Activated naive CD8-positive, alpha-beta T cell treated with anti-CD3 and anti-CD28 coated beads for 36 hours (primary cell): ENCODE data around the gene HNRNPK. TPM values are rescaled to one million over a fixed set of nuclear protein-coding genes. Genes with fewer than 3 reads are reported as not detected.
"Not testable (repeated sequence)": the region's sequence is repeated elsewhere in the genome, so short reads cannot be mapped to it uniquely, and the experiment has no call there.

Experiments used
- DNase-seq: peaks from one replicate; pipeline ENCODE4 v3.0.0; 2021
- H3K27ac Mint-ChIP-seq: one replicate; pipeline ENCODE4 v1.8.0; 2022; ENCODE audit warnings: mild to moderate bottlenecking, moderate library complexity, mixed read lengths
- H3K27me3 Mint-ChIP-seq: one replicate; pipeline ENCODE4 v1.8.0; 2022; ENCODE audit warnings: mild to moderate bottlenecking, mixed read lengths
- H3K36me3 Mint-ChIP-seq: one replicate; pipeline ENCODE4 v1.8.0; 2021; ENCODE audit warnings: mild to moderate bottlenecking, mixed read lengths
- H3K4me1 Mint-ChIP-seq: one replicate; pipeline ENCODE4 v1.8.0; 2021; ENCODE audit warnings: mixed read lengths
- H3K4me3 Mint-ChIP-seq: one replicate; pipeline ENCODE4 v1.8.0; 2022; ENCODE audit warnings: mild to moderate bottlenecking, moderate library complexity, mixed read lengths
- H3K9me3 Mint-ChIP-seq: one replicate; pipeline ENCODE4 v1.8.0; 2022; ENCODE audit warnings: mixed read lengths
- total RNA-seq, 2 experiments: library from RNA; stranded (reverse); gene quantifications; one replicate each; pipeline ENCODE4 v1.2.3, GENCODE V29; 2021

The HNRNPK gene
- total RNA-seq, 2 experiments from 2014 or later: 874 to 924 TPM

DNA sequence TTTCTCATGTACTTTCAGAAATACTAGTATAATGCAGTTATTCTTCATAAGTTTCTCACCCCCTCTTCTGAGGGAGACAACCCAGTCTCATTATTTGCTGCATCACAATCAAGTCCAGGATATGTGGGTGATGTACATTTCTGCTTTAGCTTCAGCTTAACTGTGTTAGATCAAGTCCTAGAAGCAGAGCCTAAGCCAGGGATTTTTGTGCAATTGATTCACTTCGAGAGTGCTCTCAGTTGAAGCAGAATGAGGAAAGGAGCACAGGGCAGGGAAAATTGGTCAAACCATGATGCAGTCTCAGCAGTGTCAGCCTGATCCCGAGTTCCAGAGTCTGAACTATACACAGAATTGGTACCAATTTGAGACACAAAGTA, 15.1 kb downstream of the HNRNPK start:
- peak overlapping the region; percentile 77 for H3K27ac Mint-ChIP-seq
- peaks cover 27% of the 10 kb centered on the region for H3K36me3 Mint-ChIP-seq
- no peaks in the 10 kb centered on the region for H3K27me3 Mint-ChIP-seq
- peaks cover 10% of the 10 kb centered on the region for H3K4me1 Mint-ChIP-seq
- no peak overlapping the region for H3K4me3 Mint-ChIP-seq
- H3K9me3 Mint-ChIP-seq: no peaks in the 10 kb centered on the region
- no peak for DNase-seq

DNA sequence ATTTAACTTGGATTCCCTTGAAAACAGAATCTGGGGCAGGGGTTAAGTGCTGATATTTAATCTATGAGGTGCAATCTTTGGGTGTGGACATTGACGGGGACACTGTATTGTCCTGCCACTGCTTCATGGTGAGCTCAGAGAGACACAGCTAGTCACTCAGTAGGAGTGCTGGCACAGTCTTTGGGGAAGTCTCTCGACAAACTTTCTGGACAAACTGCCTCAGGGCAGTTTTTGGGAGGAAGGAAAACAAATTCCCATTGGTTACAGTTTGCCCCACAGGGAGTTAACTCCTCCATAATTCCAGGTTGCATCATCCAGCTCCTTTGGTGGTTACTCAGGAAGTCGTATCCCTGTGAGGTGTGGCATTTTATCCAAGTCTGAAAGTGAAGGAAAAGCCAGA, 17.9 kb downstream of the HNRNPK start:
- Mint-ChIP-seq H3K4me3 (no peak overlapping the region), H3K9me3 (no peaks in the 10 kb centered on the region), H3K27me3 (no peaks in the 10 kb centered on the region), H3K36me3 (peaks cover 10% of the 10 kb centered on the region), H3K27ac (no peak overlapping the region), H3K4me1 (peaks cover 8% of the 10 kb centered on the region)
- no peak for DNase-seq

DNA sequence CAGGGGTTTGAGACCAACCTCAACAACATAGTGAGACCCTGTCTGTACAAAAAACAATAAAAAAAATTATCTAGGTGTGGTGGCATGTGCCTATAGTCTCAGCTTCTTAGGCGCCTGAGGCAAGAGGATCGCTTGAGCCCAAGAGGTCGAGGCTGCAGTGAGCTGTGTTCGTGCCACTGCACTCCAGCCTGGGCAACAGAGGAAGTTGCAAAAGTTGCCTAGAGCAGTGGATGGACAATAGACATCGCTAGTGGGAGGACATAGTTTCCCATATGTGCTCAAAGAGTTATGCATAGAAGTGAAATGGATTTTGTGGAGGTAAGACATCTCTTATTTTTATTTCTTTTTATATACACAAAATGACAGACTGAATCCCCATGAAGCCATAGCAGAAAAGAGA, 19.0 kb downstream of the HNRNPK start:
- Mint-ChIP-seq H3K4me1 (peaks cover 7% of the 10 kb centered on the region), H3K27ac (no peak overlapping the region), H3K36me3 (peaks cover 9% of the 10 kb centered on the region), H3K4me3 (no peak overlapping the region), H3K27me3 (no peaks in the 10 kb centered on the region), H3K9me3 (no peaks in the 10 kb centered on the region)
- DNase-seq: no peak

DNA sequence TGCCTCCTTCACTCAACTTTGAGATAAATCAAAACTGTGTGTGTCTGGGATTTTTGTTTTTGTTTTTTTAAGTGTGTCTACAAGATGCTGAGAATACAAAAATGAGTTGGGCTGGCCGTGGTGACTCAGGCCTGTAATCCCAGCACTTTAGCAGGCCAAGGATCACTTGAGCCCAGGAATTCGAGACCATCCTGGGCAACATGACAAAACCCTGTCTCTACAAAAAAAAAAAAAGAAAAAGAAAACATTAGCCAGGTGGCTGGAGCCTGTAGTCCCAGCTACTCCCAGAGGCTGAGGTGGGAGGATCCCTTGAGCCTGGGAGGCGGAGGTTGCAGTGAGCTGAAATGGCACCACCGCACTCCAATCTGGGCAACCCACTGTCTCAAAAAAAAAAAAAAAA, 21.0 kb downstream of the HNRNPK start:
- no peaks in the 10 kb centered on the region for H3K9me3 Mint-ChIP-seq
- H3K36me3 Mint-ChIP-seq: peaks cover 9% of the 10 kb centered on the region
- no peak overlapping the region for H3K4me3 Mint-ChIP-seq
- no peak for DNase-seq
- H3K4me1 Mint-ChIP-seq: peaks cover 12% of the 10 kb centered on the region
- H3K27ac Mint-ChIP-seq: no peak overlapping the region
- no peaks in the 10 kb centered on the region for H3K27me3 Mint-ChIP-seq

DNA sequence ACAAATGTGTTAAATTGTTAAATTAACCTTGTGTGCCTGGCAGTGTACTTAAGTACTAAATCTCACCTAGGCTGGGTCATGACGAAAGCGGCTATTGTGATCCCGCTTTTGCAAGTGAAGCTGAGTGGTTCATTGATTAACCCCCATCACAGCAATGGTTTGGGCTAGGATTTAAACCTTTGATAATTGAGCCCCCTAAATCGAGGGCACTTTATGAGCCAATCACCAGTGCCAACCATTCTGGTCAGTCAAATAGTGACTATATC, 22.8 kb downstream of the HNRNPK start:
- Mint-ChIP-seq H3K27me3 (no peaks in the 10 kb centered on the region), H3K27ac (peak overlapping the region; percentile 97), H3K9me3 (no peaks in the 10 kb centered on the region), H3K36me3 (peaks cover 12% of the 10 kb centered on the region), H3K4me3 (peak overlapping the region; percentile 98), H3K4me1 (peaks cover 12% of the 10 kb centered on the region)
- no peak for DNase-seq

DNA sequence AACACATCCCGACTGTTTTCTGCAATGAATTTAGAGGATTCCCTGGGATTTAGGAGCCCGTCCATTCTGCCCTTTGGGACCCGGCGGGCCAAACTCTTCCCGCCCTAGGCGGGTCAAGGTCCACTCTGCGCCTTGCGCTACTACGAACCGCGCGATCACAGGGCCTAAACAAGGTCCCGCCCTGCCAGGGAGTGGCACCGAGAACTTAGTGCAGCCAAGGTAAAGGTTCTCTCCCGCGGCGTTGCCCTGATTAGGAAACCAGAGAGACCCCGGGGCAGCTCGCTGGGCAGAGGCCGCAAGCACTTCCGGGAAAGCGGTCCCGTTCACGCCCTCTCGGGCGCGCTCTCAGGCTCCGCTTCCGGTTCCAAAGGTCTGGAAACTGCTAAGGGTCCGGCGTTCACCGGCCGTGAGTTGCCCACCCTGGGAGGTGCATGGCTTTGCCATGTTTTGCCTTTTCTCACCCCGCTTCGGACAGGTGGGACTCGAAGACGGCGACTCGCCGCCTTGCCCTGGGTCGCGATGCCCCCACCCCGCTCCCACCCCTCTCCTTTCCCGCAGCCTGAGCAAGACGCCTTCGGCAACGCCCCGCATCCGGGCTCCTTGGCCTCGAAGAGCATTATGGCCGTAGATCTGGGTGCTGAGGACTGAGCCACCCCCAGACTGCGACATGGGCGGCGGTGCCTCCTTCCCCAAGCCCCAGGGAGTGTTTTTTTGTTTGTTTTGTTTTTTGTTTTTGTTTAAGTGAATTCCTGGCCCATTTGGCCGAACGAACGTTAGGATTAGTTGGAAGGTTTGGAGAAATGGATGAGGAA, 23.4 kb downstream of the HNRNPK start:
- Mint-ChIP-seq H3K27ac (peak overlapping the region; percentile 97), H3K27me3 (no peaks in the 10 kb centered on the region), H3K36me3 (peaks cover 14% of the 10 kb centered on the region), H3K9me3 (no peaks in the 10 kb centered on the region), H3K4me1 (peaks cover 12% of the 10 kb centered on the region), H3K4me3 (peak overlapping the region; percentile 98)
- peak; percentile 71 for DNase-seq

DNA sequence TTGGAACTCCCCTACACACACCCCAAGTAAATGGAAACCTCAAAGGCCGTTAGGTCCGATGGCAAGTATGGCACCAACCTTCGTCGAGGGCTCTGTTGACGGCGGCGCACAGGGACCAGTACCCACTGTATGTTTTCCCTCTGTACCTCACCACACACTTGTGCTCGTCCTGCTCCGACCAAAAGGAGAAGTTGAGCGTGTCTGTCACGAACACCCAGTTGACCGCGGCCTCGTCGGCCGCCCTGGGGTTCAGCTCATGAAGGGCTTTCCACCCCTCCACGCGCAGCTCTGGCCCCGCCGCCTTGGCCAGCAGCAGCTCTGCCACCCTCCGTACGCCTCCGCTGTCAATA, 24.0 kb downstream of the HNRNPK start:
- Mint-ChIP-seq H3K27ac (peak overlapping the region; percentile 97), H3K4me1 (peaks cover 12% of the 10 kb centered on the region), H3K36me3 (peaks cover 14% of the 10 kb centered on the region), H3K9me3 (no peaks in the 10 kb centered on the region), H3K4me3 (peak overlapping the region; percentile 98), H3K27me3 (no peaks in the 10 kb centered on the region)
- peak; percentile 34 for DNase-seq

DNA sequence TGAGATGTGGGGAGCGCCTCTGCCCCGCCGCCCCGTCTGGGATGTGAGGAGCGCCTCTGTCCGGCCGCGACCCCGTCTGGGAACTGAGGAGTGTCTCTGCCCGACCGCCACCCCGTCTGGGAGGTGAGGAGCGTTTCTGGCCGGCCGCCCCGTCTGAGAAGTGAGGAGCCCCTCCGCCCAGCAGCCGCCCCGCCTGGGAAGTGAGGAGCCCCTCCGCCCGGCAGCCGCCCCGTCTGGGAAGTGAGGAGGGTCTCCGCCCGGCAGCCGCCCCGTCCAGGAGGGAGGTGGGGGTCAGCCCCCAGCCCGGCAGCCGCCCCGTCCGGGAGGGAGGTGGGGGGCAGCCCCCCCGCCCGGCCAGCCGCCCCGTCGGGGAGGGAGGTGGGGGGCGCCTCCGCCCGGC, 31.9 kb downstream of the HNRNPK start:
- not testable (repeated sequence) for H3K27ac Mint-ChIP-seq, H3K4me1 Mint-ChIP-seq, H3K9me3 Mint-ChIP-seq, H3K27me3 Mint-ChIP-seq, H3K4me3 Mint-ChIP-seq, DNase-seq
- peaks cover 15% of the 10 kb centered on the region for H3K36me3 Mint-ChIP-seq

DNA sequence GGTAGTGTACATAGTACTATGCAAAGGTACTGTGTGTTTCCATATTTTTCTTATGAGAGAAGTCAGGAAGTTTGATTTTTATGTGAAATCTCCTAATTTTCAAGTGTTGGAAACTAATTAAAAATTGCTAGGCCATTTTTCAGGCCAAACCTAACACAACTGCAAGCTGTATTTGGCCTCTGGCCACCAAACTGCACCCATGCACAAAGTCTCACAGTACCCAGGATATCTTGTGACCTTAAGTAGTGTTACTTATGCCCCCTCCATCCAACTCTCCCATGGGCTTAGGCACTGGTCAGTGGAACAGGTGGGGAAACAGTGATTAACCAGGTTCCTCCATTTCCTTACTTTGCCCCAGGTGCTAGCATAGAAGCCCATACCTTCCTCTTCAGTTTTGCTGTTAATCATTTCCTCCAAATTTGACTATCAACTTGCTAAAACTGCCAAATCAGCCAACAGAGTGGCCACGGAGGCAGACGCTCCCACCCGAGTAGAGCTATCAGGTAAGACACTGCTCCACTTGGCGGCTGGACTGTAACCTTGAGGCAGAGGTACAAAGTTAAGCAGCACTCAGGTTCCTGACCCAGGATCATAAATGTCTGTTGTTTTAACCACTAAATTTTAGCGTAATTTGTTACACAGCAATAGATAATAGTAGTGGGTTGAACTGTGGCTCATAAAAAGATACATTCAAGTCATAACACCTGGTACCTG, 39.3 kb downstream of the HNRNPK start:
- Mint-ChIP-seq H3K27ac (no peak overlapping the region), H3K4me1 (no peaks in the 10 kb centered on the region)

DNA sequence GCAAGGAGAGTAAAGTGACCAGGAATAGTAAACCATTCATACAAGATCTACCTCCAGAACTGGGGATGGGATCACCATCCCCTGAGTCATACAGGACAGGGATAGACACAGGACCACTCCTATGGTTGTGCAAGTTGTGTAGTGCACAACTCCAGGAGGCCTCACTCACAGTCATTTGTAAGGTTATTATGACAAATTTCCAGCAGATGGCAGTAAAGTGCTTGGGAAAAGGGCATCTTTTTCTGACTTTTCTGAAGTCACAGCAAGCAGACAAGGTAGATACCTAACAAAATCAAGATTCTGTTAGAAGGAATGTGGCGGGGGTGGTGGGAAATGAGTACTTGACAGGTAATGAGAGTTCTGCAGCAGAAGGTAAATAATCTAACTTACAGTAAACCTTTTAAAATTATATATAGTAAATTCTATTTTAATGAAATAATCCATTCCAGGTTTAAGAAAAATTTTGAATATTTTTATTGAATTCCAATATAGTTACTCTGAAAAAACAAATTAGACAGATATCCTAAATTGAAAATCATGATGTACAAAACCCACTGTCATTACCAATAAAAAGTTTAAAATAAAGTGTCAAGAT, 42.1 kb downstream of the HNRNPK start:
- H3K4me3 Mint-ChIP-seq: no peak overlapping the region
- no peak overlapping the region for H3K27ac Mint-ChIP-seq
- H3K4me1 Mint-ChIP-seq: no peaks in the 10 kb centered on the region
- no peak for DNase-seq
- no peaks in the 10 kb centered on the region for H3K27me3 Mint-ChIP-seq
- H3K36me3 Mint-ChIP-seq: peaks cover 14% of the 10 kb centered on the region
- no peaks in the 10 kb centered on the region for H3K9me3 Mint-ChIP-seq

More for the DNA sequence above, 39.3 kb downstream of the HNRNPK start:
- H3K9me3 Mint-ChIP-seq: no peaks in the 10 kb centered on the region
- no peak overlapping the region for H3K4me3 Mint-ChIP-seq
- no peak for DNase-seq
- H3K27me3 Mint-ChIP-seq: no peaks in the 10 kb centered on the region
- peaks cover 18% of the 10 kb centered on the region for H3K36me3 Mint-ChIP-seq

DNA sequence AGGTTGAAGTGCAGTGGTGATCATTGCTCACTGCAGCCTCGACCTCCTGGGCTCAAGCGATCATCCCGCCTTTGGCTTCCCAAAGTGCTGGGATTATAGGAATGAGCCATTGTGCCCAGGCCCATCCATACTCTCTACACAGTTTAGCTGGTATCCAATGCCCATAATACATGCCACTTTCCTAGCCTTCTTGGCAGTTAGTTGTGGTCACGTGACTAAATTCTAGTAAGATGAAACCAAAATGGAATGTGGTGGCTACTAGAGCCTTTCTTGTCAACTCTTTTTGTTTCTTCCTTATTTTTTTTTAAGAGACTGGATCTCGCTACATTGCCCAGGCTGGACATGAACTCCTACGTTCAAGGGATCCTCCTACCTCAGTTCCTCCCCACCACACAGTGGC, 43.5 kb downstream of the HNRNPK start:
- Mint-ChIP-seq H3K4me3 (no peak overlapping the region), H3K4me1 (no peaks in the 10 kb centered on the region), H3K36me3 (peaks cover 6% of the 10 kb centered on the region), H3K27me3 (no peaks in the 10 kb centered on the region), H3K27ac (no peak overlapping the region), H3K9me3 (no peaks in the 10 kb centered on the region)
- DNase-seq: no peak

DNA sequence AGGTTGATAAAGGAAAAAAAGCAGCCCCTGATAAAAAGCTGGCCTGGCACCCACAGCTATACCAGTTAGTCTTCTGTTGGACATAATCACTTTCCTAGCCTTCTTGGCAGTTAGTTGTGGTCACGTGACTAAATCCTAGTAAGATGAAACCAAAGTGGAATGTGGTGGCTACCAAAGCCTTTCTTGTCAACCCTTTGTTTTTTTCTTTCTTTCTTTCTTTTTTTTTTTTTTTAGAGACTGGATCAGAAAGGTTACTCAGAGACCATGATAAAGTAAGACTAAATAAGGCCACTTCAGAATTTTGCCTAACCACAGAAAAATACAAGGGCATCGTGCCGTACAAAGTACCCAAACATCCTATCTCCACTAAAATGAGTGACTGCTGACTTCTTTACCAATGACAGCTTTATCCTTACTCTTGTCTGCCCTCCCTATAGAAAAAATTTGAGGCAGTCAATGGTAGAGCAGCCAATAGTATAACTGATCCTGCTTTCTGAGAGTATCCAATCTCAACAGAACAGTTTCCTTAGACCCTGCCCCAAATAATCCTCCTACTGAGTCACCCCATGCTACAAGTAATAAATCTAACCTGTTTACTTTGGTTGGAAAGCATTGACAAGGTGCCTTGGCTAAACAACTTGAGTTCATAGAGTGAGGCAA, 44.6 kb downstream of the HNRNPK start:
- H3K4me3 Mint-ChIP-seq: no peak overlapping the region
- H3K9me3 Mint-ChIP-seq: no peaks in the 10 kb centered on the region
- H3K4me1 Mint-ChIP-seq: no peaks in the 10 kb centered on the region
- no peak for DNase-seq
- H3K27ac Mint-ChIP-seq: no peak overlapping the region
- H3K27me3 Mint-ChIP-seq: no peaks in the 10 kb centered on the region
- peaks cover 2% of the 10 kb centered on the region for H3K36me3 Mint-ChIP-seq

DNA sequence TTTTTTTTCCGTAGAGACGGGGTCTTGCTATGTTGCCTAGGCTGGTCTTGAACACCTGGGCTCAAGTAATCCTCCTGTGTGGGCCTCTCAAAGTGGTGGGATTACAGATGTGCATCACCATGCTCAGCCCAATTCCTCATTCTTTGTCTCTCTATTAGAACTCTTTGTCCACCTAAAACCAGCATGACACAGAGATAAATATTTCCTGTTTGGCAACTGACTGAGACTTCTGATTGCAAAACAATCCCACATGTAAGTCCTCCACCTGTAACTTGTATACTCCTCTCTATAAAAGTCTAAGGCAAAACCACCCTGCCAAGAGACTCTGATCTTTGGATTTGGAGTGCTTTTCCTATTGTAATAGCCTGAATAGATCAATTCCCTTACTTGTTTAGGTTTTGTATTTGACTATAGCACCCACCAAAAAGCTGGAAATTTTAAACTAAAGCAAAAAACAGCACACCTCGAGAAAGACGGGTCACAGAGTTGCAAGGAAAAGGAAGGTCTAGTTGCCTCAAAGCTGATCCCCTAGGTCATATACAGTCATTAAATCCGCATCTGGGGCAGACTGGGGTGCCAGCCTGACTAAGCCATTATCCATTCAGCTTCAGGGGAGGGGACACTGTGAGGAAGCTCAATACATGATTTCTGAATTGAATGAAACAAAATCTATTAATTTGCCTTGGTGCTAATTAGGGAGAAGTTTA, 45.3 kb downstream of the HNRNPK start:
- Mint-ChIP-seq H3K27me3 (no peaks in the 10 kb centered on the region), H3K4me3 (no peak overlapping the region), H3K4me1 (no peaks in the 10 kb centered on the region), H3K27ac (no peak overlapping the region), H3K9me3 (no peaks in the 10 kb centered on the region), H3K36me3 (peaks cover 2% of the 10 kb centered on the region)
- DNase-seq: no peak

DNA sequence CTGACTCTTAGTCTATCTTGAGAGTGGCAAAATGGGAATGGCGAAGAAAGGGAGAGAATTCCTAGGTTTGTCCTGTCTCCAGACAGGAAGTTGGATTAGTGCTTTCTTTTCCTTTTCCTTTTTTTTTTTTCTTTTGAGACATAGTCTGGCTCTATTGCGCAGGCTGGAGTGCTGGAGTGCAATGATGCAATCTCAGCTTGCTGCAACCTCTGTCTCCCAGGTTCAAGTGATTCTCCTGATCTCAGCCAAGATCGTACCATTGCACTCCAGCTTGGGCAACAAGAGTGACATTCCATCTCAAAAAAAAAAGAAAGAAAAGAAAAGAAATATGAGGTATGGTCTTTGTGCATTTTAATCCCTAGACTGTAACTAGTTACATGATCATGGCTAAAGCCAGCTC, 46.2 kb downstream of the HNRNPK start:
- H3K4me1 Mint-ChIP-seq: no peaks in the 10 kb centered on the region
- no peaks in the 10 kb centered on the region for H3K27me3 Mint-ChIP-seq
- DNase-seq: no peak
- H3K27ac Mint-ChIP-seq: no peak overlapping the region
- H3K9me3 Mint-ChIP-seq: no peaks in the 10 kb centered on the region
- no peaks in the 10 kb centered on the region for H3K36me3 Mint-ChIP-seq
- H3K4me3 Mint-ChIP-seq: no peak overlapping the region

DNA sequence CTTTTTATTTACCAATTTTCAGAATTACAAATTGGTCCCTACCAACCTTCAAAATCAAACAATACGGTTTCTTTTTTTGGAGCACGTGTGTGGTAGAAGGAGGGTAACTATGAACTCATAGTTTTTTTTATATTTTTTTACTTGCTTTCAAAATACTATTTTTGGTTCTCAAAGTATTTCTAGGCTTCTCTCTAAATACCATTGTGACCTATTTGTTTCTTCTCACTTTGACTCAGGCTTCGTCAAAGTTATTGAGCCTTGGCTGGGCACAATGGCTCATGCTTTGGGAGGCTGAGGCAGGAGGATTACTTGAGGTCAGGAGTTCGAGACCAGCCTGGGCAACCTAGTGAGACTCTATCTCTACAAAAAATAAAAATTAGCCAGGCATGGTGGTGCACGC, 47.2 kb downstream of the HNRNPK start:
- H3K9me3 Mint-ChIP-seq: no peaks in the 10 kb centered on the region
- no peak for DNase-seq
- no peak overlapping the region for H3K27ac Mint-ChIP-seq
- no peaks in the 10 kb centered on the region for H3K4me1 Mint-ChIP-seq
- no peaks in the 10 kb centered on the region for H3K36me3 Mint-ChIP-seq
- no peak overlapping the region for H3K4me3 Mint-ChIP-seq
- no peaks in the 10 kb centered on the region for H3K27me3 Mint-ChIP-seq
